Measurements from ENCODE around the gene SART3. TPM values are rescaled to one million over a fixed set of nuclear protein-coding genes. Genes with fewer than 3 reads are reported as not detected.

The SART3 gene
- total and polyA plus RNA-seq, 2 of the 13 experiments (the other 11 are each of a cell fraction or from before 2014, with no cell fraction given) = 16.1 to 69.9 TPM

DNA sequence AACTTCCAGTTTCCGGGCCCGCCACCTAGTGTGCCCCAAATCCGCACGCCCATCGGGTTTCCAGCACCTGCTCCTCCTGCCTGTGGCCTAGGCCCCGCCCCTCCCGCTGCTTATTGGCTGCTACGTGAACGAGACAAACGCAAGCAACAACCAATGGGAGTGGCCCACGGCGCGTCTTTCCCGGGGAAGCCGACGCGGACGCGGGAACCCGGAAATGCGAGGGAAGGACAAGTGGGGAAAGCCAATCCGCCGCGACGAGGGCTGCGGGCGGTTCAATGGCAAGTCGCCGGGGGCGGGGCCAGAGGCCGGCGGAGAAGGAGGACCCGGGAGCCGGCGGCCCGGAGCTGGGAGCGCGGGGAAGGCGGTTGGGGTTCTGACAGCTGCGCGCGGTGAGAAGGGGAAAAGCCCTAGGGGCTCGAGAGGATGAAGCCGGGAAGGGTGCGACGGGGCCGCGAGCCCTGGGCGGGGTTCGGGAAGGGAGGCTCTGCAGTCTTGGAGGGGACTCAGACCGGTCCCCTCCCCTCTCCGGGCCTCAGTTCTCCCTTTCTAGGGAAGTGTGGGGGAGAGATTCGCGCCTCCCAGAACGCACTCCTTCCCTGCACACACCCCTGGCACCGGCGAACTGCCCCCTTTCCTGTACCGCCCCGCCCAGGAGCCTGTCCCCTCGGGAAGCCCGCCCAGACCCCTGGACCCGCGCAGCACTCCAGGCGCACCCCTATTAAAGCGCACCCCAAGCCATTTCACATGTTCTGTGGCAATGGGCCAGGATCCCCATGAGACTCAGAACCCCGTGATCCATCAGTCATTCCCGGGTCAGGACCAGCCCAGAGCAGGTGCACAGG is 45.8 kb downstream of the SART3 start, which contains the start of gene FICD (continued):
- TF ChIP-seq, protein P1, sequence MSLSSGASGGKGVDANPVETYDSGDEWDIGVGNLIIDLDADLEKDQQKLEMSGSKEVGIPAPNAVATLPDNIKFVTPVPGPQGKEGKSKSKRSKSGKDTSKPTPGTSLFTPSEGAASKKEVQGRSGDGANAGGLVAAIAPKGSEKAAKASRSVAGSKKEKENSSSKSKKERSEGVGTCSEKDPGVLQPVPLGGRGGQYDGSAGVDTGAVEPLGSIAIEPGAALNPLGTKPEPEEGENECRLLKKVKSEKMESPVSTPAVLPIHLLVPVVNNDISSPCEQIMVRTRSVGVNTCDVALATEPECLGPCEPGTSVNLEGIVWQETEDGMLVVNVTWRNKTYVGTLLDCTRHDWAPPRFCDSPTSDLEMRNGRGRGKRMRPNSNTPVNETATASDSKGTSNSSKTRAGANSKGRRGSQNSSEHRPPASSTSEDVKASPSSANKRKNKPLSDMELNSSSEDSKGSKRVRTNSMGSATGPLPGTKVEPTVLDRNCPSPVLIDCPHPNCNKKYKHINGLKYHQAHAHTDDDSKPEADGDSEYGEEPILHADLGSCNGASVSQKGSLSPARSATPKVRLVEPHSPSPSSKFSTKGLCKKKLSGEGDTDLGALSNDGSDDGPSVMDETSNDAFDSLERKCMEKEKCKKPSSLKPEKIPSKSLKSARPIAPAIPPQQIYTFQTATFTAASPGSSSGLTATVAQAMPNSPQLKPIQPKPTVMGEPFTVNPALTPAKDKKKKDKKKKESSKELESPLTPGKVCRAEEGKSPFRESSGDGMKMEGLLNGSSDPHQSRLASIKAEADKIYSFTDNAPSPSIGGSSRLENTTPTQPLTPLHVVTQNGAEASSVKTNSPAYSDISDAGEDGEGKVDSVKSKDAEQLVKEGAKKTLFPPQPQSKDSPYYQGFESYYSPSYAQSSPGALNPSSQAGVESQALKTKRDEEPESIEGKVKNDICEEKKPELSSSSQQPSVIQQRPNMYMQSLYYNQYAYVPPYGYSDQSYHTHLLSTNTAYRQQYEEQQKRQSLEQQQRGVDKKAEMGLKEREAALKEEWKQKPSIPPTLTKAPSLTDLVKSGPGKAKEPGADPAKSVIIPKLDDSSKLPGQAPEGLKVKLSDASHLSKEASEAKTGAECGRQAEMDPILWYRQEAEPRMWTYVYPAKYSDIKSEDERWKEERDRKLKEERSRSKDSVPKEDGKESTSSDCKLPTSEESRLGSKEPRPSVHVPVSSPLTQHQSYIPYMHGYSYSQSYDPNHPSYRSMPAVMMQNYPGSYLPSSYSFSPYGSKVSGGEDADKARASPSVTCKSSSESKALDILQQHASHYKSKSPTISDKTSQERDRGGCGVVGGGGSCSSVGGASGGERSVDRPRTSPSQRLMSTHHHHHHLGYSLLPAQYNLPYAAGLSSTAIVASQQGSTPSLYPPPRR (CRISPR knock-in tag; IDR thresholded peaks at IDR 0.05; ENCODE audit: borderline replicate concordance) = 0 out of 2 replicates have a peak, but pooled peaks have one; percentile 19
- TF ChIP-seq IKZF1 (IDR thresholded peaks at IDR 0.05) = no peak
- TF ChIP-seq, protein P2, sequence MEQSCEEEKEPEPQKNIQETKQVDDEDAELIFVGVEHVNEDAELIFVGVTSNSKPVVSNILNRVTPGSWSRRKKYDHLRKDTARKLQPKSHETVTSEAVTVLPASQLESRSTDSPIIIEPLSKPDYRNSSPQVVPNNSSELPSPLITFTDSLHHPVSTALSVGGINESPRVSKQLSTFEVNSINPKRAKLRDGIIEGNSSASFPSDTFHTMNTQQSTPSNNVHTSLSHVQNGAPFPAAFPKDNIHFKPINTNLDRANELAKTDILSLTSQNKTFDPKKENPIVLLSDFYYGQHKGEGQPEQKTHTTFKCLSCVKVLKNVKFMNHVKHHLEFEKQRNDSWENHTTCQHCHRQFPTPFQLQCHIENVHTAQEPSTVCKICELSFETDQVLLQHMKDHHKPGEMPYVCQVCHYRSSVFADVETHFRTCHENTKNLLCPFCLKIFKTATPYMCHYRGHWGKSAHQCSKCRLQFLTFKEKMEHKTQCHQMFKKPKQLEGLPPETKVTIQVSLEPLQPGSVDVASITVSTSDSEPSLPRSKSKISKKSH (CRISPR knock-in tag; IDR thresholded peaks at IDR 0.05; ENCODE audit: borderline replicate concordance) = peak; percentile 20; the same call in 1 of the 2 replicates
- no peak for TF ChIP-seq SOX13 (IDR thresholded peaks at IDR 0.05)
- TF ChIP-seq SOX13 (CRISPR knock-in tag; conservative IDR thresholded peaks at IDR 0.05 in 1 of 2, IDR thresholded peaks at IDR 0.05 in 1 of 2) = no peak
- TF ChIP-seq AKAP8 (CRISPR knock-in tag; IDR thresholded peaks at IDR 0.05) = no peak
- peak; percentile 64 for TF ChIP-seq RFX5 (IDR thresholded peaks at IDR 0.05; ENCODE audit: low read depth, low read length)
- no peak; the same call in 1 of the 2 replicates for TF ChIP-seq ZNF704 (CRISPR knock-in tag; IDR thresholded peaks at IDR 0.05; ENCODE audit: borderline replicate concordance)
- TF ChIP-seq PTBP1 (IDR thresholded peaks at IDR 0.05; ENCODE audit: low read depth, low read length, poor library complexity, severe bottlenecking) = no peak
- no peak for TF ChIP-seq ZNF343 (CRISPR knock-in tag; IDR thresholded peaks at IDR 0.05)
- TF ChIP-seq SRSF1 (optimal IDR thresholded peaks at IDR 0.05; ENCODE audit: low read depth, low read length) = no peak
- TF ChIP-seq, protein P3, sequence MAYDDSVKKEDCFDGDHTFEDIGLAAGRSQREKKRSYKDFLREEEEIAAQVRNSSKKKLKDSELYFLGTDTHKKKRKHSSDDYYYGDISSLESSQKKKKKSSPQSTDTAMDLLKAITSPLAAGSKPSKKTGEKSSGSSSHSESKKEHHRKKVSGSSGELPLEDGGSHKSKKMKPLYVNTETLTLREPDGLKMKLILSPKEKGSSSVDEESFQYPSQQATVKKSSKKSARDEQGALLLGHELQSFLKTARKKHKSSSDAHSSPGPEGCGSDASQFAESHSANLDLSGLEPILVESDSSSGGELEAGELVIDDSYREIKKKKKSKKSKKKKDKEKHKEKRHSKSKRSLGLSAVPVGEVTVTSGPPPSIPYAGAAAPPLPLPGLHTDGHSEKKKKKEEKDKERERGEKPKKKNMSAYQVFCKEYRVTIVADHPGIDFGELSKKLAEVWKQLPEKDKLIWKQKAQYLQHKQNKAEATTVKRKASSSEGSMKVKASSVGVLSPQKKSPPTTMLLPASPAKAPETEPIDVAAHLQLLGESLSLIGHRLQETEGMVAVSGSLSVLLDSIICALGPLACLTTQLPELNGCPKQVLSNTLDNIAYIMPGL (CRISPR knock-in tag; IDR thresholded peaks at IDR 0.05; ENCODE audit: borderline replicate concordance in 1 of 2, low read depth in 1 of 2) = peak in 1 of 2 experiments; percentile 42; a peak in 1 of 4 replicates
- no peak for TF ChIP-seq RBM22 (optimal IDR thresholded peaks at IDR 0.05; ENCODE audit: low read length)
- no peak for TF ChIP-seq ATAD3A (CRISPR knock-in tag; IDR thresholded peaks at IDR 0.05)
- TF ChIP-seq FOXK1 (CRISPR knock-in tag; IDR thresholded peaks at IDR 0.05; ENCODE audit: borderline replicate concordance, low read depth) = peak; percentile 91

Measured in HepG2 (cell line).